NCI-H1694 (cell line): ENCODE results near the gene GABRP.
"Not testable (repeated sequence)": the region's sequence is repeated elsewhere in the genome, so short reads cannot be mapped to it uniquely, and the experiment has no call there.

Experiments
- DNase-seq: peaks from one replicate; lab custom pipeline; 2025; lab: John Stamatoyannopoulos, UW

GABRP gene

DNA sequence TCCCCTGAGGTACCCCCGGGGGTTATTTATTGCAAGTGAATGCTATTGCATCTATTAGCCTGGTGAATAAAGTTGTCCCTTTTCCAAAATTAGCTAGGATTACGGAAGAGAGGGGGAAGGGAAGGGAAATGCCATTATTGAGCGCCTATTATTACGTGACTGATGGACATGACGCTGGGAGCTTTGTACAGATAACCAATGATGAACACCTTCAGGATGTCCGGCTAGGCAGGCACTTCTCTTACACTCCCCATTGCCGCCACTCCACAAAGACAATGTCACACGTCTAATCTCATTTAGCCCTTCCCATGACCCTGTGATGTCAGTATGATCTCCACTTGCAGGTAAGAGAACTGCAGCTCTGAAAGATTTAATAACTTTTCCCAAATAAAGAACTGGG is 9.4 kb downstream of the GABRP start:
- DNase-seq: no peak

- no peak for DNase-seq
Measured at GRCh38 chr5:170795154-170795553, 11.6 kb downstream of the GABRP start.

DNA sequence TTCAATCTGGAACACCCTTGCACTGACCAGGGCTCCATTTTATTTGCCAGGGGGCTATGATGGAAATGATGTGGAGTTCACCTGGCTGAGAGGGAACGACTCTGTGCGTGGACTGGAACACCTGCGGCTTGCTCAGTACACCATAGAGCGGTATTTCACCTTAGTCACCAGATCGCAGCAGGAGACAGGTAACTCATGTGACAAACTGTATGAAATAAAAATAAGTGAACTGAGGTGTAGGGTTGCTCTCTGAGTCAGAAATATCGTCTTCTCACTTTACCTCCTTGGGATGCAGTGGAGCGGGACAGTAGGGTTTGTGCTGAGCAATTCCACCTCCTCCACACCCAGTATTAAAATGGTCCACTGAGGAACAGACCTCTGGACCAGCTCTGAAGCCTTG is 22.1 kb downstream of the GABRP start:
- no peak for DNase-seq

GRCh38 chr5:170809551-170809950 is 26.0 kb downstream of the GABRP start:
- peak; percentile 39 for DNase-seq

- no peak for DNase-seq
Measured at GRCh38 chr5:170811719-170812118, 28.2 kb downstream of the GABRP start.

DNA sequence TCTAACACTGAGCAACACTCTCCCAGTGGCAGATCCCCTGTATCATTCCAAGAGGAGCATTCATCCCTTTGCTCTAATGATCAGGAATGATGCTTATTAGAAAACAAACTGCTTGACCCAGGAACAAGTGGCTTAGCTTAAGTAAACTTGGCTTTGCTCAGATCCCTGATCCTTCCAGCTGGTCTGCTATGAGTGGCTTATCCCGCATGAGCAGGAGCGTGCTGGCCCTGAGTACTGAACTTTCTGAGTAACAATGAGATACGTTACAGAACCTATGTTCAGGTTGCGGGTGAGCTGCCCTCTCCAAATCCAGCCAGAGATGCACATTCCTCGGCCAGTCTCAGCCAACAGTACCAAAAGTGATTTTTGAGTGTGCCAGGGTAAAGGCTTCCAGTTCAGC is 29.7 kb downstream of the GABRP start:
- DNase-seq: no peak

- no peak for DNase-seq
Measured at GRCh38 chr5:170817195-170817594, 33.7 kb downstream of the GABRP start.

DNA sequence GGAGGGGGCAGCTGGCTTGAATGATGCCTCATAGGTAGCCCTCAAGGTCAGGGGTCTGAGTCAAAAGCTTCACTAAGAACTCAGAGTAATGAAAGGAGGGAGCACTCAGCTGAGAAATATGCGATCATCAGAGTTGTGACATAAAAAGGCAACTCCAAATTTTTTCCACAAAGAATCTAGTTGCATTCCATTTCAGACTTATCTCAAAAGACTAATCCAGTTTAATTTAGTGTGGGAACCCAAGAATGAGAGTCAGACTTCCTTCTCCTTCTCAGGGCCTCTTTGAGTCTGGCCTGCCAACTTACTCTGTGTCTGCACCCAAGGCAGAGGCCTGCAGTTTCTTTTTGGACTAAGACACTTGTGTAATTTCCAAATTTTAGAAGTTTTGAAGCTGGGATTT is 34.7 kb downstream of the GABRP start:
- no peak for DNase-seq

DNA sequence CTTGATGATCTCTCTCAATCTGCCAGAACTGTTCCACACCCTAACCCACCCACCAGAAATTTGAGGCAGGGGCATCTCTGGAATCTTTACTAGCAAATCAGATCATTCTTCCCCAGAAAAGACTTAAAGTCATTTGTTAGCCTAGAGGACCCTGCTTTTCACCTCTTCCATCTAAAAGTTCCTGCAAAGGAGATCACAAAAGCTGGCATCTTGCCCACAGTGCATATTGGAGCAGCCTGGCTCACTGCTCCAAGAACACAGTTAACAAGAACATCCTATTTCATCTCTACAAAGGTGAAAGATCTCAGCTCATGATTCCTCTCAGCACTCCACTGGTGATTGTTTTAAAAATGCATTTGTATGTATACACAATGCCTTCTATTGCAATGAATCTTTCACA is 36.3 kb downstream of the GABRP start:
- DNase-seq: no peak

DNA sequence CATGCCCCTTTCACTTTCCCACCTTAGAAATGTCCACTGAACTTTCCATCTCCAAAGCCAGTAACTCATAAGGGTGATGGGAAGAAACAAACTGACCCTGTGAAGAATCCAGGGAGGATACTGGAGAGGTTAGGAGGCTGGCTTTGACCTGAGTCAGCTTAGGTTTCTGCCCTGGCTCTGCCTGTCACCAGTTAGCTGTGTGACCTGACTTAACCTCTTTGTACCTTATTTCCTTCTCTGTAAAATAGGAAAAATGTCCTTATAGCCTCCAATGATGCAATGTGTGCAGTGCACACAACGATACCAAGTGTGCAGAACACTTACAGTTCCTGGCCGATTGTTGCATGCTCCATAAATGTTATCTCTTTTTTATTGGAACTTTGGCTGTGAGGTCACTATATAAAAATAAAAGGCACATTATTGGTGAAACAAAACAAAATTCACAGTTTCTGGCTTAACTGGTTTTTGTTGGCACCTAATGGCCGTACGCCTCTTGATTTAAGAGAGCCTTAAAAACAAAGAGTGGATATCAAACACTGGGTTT is 37.8 kb downstream of the GABRP start:
- DNase-seq: no peak

DNA sequence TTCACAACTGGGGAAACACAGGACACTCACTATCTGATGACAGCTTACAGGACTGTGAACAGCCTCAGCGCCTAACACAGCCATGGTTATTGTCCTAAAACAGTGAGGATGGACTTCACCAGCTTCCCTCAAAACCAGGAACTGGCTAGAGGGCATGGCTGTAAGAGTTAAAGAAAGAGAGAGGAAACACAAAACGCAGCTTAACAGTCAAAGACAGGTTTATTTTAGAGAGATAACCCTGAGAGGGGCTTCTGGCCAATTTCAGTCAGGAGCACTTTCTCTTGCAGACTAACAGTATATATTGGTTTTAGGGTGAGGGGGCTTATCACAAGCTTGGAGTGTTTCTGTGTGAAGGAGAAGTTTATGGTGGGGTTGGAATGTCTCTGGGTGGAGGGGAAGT is 42.6 kb downstream of the GABRP start:
- no peak for DNase-seq

GRCh38 chr5:170832241-170832640 is 48.7 kb downstream of the GABRP start:
- DNase-seq: no peak

GRCh38 chr5:170833981-170834380 is 50.5 kb downstream of the GABRP start:
- DNase-seq: not testable (repeated sequence)

- DNase-seq: no peak
Measured at GRCh38 chr5:170836226-170836625, 52.7 kb downstream of the GABRP start.

DNA sequence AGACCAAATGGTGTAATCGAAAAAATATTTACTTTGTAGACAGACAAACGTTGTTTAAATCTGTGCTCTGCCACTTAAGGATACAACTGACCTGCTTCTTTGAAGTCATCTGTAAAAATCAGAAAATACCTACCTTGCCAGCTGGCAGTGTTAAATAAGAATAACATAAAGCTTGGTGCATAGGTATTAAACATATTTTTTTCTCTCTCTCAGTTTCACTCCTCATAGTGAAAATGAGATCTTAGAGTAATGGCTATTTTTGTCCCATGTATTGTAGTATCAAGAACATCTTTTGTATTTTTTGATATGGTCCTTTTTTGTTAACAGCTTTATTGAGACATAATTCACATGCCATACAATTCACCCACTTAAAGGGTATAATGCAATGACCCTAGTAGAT is 60.3 kb downstream of the GABRP start:
- no peak for DNase-seq

DNA sequence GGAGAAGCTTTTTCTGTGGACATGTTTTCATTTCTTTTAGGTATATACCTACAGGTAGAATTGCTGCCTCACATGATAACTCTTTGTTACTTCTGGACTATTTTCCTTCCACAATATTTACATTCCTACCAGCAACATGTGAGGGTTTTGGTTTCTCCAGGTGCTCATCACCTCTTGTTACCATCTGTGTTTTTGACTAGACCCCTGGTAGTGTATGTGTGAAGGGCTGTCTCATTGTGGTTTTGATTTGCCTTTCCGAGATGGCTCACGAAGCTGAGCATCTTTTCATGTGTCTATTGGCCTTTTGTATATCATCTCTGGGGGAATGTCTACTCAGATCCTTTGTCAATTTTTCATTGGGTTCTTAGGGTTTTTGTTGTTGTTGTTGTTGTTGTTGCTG is 61.1 kb downstream of the GABRP start:
- no peak for DNase-seq

- DNase-seq: no peak
Measured at GRCh38 chr5:170846416-170846815, 62.9 kb downstream of the GABRP start.

GRCh38 chr5:170846846-170847245 is 63.3 kb downstream of the GABRP start:
- DNase-seq: no peak

- no peak for DNase-seq
Measured at GRCh38 chr5:170848033-170848432, 64.5 kb downstream of the GABRP start.

DNA sequence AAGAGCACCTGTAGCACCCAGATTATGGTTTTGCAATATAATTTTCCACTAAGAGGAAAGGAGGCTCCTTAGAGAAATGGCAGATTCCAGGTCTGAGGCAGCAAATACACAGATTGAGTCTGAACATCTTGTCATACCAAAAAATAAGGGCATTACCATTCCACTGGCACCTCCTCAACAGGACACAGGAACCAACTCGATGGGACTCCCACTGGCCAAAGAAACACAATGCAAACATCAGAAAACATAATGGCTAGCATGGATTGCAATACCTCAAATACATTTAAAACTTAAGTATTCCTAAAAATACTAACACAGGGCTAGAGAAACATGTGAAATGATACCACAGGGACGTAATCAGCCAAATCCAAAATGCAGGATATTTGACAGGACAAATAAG is 65.8 kb downstream of the GABRP start:
- no peak for DNase-seq

- DNase-seq: no peak
Measured at GRCh38 chr5:170854566-170854965, 71.0 kb downstream of the GABRP start.

- no peak for DNase-seq
Measured at GRCh38 chr5:170857066-170857465, 73.5 kb downstream of the GABRP start.

DNA sequence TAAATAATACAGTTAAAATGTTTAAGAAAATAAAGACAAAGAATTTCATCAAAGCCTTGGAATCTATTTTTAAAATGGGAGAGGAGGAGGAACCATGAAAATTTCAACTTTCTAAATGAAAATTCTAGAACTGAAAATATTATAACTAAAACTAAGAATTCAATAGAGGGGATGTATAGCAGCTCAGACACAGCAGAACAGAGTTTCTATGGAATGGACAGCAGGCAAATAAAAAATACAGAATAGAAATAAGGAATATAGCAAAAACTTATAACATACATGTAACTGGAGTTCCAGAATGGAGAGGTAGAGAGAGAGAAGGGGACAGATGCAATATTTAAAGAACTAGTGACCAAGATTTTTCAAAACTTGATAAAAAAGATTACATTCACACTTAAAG is 76.9 kb downstream of the GABRP start:
- no peak for DNase-seq

- no peak for DNase-seq
Measured at GRCh38 chr5:170860818-170861666, 77.5 kb downstream of the GABRP start.
